Activated CD4-positive, CD25-positive, alpha-beta regulatory T cell treated with anti-CD3 and anti-CD28 coated beads, Interleukin-2, amount 50 U/mL, for 24 hours (primary cell): ENCODE data around the gene RTP4.
A peak's percentile ranks its signal among the peaks of the same experiment; 100 is the strongest.

Source experiments
- ATAC-seq, 2 donors: fragments of 150-1000 bp; cut with Tn5 transposase; one replicate each; pipeline ENCODE4 v1.10.0; 2021; ENCODE audit warnings: mild to moderate bottlenecking in 1 of 2, moderate library complexity in 1 of 2

RTP4 gene, protein sequence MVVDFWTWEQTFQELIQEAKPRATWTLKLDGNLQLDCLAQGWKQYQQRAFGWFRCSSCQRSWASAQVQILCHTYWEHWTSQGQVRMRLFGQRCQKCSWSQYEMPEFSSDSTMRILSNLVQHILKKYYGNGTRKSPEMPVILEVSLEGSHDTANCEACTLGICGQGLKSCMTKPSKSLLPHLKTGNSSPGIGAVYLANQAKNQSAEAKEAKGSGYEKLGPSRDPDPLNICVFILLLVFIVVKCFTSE

DNA sequence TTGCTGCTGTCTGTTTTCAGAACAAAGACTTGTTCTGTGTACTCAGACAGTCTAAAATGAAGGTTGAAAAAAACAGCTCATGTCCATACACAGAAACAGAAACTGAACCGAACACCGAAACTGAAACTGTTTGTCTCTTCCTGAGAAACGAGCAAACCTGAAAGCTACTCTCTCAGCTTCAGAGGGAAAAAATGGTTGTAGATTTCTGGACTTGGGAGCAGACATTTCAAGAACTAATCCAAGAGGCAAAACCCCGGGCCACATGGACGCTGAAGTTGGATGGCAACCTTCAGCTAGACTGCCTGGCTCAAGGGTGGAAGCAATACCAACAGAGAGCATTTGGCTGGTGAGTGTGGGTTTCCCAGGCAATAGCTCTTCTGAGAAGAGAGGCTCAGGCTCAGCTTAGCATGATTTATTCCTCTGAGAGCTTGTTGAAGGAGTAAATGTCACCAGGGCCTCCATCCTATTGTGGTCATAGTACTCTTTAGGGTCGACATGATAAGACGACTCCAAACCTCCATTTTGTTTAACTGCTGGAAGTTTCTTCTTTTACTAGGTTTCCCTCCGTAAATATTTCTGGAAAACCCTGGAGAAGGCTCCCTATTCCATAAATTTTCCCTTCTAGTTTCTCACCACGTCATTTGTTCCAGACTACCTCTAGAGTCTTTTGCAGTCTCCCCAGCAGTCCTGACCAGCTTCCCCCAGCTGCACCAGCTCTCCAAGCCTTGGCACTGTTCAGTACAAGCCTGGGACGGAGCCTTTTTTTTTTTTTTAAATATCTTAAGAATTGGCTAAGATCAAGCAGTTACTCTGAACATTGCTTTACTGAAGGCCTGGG is at the start of gene RTP4:
Gene RTP4 (plus strand): TSS at position 135 of the 838 bp plus-strand sequence. CDS start 57 bp downstream, at position 192.
- ATAC-seq: peak; percentile 79 to 87

- ATAC-seq: peak in 1 of 2 donors; percentile 41
Measured at GRCh38 chr3:187318819-187319616, 49.2 kb upstream of the RTP4 start.

DNA sequence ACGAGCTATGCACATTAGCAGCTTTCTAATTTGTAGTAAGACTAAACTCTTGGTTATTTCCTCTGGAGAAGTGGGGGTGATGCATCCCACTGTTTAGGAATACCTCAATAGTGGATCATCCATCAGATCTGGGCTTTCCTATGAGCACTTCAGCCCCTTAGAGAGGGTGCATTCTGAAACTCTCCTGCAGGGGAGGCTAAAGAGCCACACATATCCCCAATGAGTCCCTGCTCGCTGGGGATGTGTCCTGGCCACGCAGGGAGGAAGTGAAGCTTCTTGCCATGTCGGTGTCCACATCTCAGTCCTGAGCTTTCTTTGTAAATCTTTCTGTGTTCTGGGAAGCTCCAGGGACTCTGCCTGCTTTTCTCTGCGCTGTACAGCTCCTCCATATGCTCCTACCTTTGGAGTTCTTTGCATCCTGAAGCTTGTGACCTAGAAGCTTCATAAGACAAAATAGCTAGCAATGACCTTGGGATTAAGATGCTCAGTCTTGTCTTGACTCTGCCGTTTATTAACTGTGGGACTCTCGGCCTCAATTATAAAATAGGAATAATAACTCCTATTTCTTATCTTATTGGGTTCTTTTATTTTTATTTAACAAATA is 48.4 kb upstream of the RTP4 start:
- ATAC-seq: peak; percentile 35 to 53

- ATAC-seq: no peak
Measured at GRCh38 chr3:187321766-187322165, 46.4 kb upstream of the RTP4 start.

- ATAC-seq: no peak
Measured at GRCh38 chr3:187322291-187322690, 45.9 kb upstream of the RTP4 start.

GRCh38 chr3:187323091-187323490 is 45.1 kb upstream of the RTP4 start:
- no peak for ATAC-seq

- ATAC-seq: no peak
Measured at GRCh38 chr3:187325632-187326031, 42.6 kb upstream of the RTP4 start.

DNA sequence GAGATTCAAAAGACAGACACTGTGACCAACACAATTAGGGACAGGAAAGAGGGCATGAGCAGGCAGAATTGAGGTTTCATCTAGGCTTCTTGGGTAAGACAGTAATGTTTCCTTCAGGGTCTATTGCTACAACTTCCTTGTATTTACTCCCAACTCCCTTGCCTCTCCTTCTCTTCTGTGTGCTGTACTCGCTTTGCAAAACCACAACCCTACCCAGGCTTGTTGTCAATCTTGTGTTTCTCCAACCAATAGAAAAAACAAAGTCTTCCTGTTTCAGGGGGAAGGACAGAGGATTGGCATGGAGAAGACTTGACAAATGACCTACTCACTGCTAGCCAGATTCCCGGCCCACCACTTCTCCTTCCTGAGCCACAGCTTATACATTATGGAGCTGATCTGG is 40.3 kb upstream of the RTP4 start:
- no peak for ATAC-seq

DNA sequence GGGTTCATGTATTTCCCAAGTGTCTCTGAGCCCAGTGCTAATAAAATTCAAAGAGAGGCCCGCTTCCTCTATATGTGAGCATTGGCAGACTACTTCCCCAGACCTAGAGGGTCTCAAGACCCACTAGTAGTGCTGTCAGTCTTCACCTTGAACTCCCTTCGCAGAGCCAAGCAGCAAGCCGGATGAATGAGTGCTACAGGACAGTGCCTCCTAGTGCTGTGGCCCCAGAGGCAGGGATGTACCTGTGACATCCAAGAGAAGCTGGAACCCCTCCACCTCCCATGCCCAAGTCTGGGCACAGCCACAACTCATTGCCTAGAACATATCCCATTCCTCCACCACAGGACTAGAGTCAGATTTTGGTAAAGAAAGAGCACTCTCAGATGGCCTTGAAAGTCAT is 39.5 kb upstream of the RTP4 start:
- no peak for ATAC-seq

GRCh38 chr3:187334904-187335303 is 33.3 kb upstream of the RTP4 start:
- ATAC-seq: no peak

DNA sequence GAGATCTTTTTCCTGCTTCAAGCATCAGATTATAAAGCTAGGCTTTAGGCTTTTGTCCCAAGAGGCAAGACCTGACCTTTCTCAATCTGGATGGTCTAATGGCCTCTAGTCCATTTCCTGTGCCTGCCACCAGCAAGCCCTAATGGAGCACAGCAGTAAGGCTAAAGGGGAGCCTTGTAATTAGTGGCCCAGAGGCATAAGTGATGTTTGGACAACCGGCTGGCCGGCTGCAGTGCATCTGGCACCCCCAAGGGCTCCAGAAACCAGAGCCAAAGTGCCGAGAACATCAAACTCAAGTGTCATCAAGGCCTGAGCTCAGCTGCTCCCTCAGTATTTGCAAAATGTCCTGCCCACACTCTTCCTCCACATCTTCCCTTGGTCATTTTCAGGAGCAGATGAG is 31.9 kb upstream of the RTP4 start:
- no peak for ATAC-seq

GRCh38 chr3:187340578-187340977 is 27.6 kb upstream of the RTP4 start:
- no peak for ATAC-seq

GRCh38 chr3:187342255-187342654 is 25.9 kb upstream of the RTP4 start:
- no peak for ATAC-seq

DNA sequence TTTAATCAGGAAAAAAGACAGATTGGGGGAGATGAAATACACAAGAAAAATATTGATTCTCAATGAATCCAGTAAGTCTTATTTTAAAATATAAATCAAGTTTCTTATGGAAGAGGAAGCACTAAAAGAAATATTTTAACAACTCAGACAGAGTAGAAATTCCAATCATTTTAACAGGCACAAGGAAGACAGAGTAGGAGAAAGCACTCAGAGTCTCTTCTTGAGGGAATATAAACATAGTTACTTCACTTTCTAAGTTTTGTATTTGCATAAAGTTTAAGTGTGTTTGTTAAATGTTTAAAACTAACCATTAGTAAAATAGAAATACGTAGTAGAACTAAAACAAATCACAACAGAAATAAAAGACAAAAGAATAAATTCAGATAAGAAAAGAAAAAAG is 24.5 kb upstream of the RTP4 start:
- no peak for ATAC-seq

DNA sequence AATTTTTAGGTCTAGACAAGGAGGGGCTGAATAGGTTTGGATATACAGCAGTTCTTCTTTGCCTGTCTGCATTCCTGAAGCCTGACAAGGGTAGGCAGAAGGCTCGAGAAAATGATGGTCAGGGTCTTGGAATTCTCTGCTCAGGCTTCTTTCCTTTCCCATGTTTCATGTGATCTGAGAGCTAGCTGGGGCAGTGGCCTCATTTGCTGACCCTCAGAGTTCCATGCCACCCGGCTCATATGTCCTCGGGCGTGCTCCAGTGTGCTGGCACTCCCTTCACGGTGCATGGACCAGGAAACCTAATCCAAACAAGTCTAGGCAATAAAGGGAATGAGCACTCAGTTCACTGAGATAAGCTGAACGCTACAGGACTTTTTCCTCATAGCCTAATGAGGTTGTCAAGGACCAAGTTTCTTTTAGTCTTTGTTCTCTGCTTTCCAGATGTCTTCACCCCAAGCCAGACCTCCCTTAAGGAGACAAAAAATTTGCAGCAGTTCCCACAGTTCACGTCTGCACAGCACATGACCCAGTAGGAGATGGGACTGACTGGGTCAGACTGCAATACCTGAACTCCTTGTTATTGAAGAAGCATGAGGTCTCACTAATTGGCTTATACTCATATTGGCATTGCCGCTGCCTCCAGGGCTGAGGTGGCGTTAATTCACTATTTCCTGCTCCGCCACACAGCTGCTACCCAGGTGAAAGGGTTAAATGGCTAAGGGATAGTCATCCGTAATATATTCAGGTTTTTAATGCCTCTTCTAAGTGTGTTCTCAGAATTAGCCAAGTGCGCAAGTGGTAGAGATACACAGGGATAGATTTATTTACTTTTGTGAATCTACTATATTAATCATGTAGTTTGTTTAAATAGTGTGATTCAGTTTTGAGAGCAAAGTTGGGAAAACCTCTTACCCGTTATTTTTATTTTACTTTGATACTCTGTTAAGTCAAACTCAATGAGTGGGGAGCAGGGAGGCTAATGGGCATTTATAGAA is 15.3 kb upstream of the RTP4 start:
- no peak for ATAC-seq

DNA sequence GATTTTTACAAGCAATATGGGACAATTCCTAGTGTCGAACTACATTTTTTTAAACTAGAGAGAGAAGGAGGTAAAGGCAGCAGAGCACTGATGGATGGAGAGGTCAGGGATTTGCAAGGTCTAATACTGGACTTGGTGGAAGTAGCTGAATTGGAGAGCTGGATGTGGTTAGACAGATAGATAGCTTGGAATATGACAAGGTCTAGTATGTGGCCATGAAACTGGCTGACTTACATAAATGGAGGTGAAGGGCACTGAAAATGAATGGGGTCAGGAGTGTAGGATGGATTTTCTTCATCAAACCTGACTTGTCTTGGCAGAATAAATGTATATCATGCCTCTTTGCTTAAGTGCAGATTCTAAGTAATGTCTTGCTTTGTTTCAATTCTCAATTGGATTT is 10.1 kb upstream of the RTP4 start:
- no peak for ATAC-seq

GRCh38 chr3:187359798-187360486 is 8.2 kb upstream of the RTP4 start:
- ATAC-seq: no peak

DNA sequence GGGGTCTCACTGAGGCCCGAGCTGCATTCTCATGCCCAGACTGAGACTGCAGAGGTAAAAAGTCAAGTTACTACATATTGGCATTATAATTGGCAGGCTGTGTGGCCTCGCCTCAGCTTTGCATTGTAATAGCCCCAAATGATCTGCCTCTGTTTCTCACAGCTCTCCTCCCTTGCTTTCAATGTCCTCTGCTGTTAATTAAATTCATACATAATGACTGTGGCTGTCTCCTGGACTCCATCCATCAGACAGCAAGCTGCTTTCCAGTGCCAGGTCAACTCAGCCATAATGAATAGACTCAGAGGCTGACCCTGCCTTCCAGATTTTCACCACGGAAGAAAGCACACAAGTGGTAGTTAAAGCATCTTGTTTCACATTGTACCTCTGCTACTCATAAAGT is 7.6 kb upstream of the RTP4 start:
- no peak for ATAC-seq

- ATAC-seq: no peak
Measured at GRCh38 chr3:187361835-187362234, 6.3 kb upstream of the RTP4 start.

GRCh38 chr3:187367561-187368103 is 553 bp upstream of the RTP4 start:
- ATAC-seq: no peak

- no peak for ATAC-seq
Measured at GRCh38 chr3:187369089-187369447, 883 bp downstream of the RTP4 start.
